ENCODE data around the gene M1AP. TPM values are rescaled to one million over a fixed set of nuclear protein-coding genes. Genes with fewer than 3 reads are reported as not detected.
A peak's percentile ranks its signal among the peaks of the same experiment; 100 is the strongest.

The M1AP gene
- total and polyA plus RNA-seq, 2 of the 4 experiments (the other 2 are of a cell fraction), result 0.03 TPM; not detected in 1

GRCh38 chr2:74695663-74696062, 47.5 kb upstream of the M1AP start:
- peak overlapping the region; percentile 19 for H3K4ac ChIP-seq (ENCODE audit: low read depth, low read length)
- CTCF ChIA-PET, result no interaction called here
- peak overlapping the region; percentile 67; the same call in 1 of the 2 replicates for H2BK120ac ChIP-seq (ENCODE audit: low read depth, low read length)
- peak overlapping the region; percentile 61 for H2BK15ac ChIP-seq (ENCODE audit: low read depth, low read length)
- no TSS peak for BruUV-seq (replicated peaks)
- no peak overlapping the region for H2AK9ac ChIP-seq (replicated peaks; ENCODE audit: low read depth, low read length, poor library complexity)
- H3K9ac ChIP-seq (ENCODE audit: low read depth, low read length), result no peak overlapping the region
- H3K23ac ChIP-seq (ENCODE audit: low read depth, low read length), result no peak overlapping the region
- no peak overlapping the region for H3K4me2 ChIP-seq (ENCODE audit: low read depth, low read length)
- H2BK5ac ChIP-seq (ENCODE audit: low read depth, low read length, poor library complexity, severe bottlenecking), result no peak overlapping the region
- no peak overlapping the region for H3K4me3 ChIP-seq (ENCODE audit: insufficient read depth, low read depth, low read length)
- H3K36me3 ChIP-seq (ENCODE audit: control insufficient read depth, insufficient read depth, low read length), result no peaks in the 10 kb centered on the region
- TF ChIP-seq FOS (IDR thresholded peaks at IDR 0.05; ENCODE audit: low read depth, low read length), result no peak
- TF ChIP-seq POLR2A (IDR thresholded peaks at IDR 0.05; ENCODE audit: low read depth, low read length), result no peak
- TF ChIP-seq, protein P1, sequence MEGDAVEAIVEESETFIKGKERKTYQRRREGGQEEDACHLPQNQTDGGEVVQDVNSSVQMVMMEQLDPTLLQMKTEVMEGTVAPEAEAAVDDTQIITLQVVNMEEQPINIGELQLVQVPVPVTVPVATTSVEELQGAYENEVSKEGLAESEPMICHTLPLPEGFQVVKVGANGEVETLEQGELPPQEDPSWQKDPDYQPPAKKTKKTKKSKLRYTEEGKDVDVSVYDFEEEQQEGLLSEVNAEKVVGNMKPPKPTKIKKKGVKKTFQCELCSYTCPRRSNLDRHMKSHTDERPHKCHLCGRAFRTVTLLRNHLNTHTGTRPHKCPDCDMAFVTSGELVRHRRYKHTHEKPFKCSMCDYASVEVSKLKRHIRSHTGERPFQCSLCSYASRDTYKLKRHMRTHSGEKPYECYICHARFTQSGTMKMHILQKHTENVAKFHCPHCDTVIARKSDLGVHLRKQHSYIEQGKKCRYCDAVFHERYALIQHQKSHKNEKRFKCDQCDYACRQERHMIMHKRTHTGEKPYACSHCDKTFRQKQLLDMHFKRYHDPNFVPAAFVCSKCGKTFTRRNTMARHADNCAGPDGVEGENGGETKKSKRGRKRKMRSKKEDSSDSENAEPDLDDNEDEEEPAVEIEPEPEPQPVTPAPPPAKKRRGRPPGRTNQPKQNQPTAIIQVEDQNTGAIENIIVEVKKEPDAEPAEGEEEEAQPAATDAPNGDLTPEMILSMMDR (conservative IDR thresholded peaks at IDR 0.05; ENCODE audit: low read depth, low read length), result no peak
- no peak for TF ChIP-seq CHD1 (IDR thresholded peaks at IDR 0.05; ENCODE audit: low read depth, low read length)
- no peak for TF ChIP-seq MAZ (IDR thresholded peaks at IDR 0.05; ENCODE audit: borderline replicate concordance, low read depth, low read length)
- TF ChIP-seq NFE2L2 (IDR thresholded peaks at IDR 0.05; ENCODE audit: low read depth, low read length), result no peak
- no peak for TF ChIP-seq MAFK (IDR thresholded peaks at IDR 0.05; ENCODE audit: low read depth, low read length)
- no peak for TF ChIP-seq SMC3 (IDR thresholded peaks at IDR 0.05; ENCODE audit: low read depth, low read length)
- no peak for TF ChIP-seq RCOR1 (IDR thresholded peaks at IDR 0.05; ENCODE audit: insufficient replicate concordance, low read length)
- no peak for TF ChIP-seq RAD21 (IDR thresholded peaks at IDR 0.05; ENCODE audit: low read length)
- TF ChIP-seq BHLHE40 (IDR thresholded peaks at IDR 0.05; ENCODE audit: low read depth, low read length), result no peak
- intact Hi-C loops (cut with micrococcal nuclease), result loop anchor here (5.0 to 10.0 kb wide), 2 partner anchors 142 to 369 kb away; no protein-coding TSS in a partner anchor
- in situ Hi-C loops (cut with MboI; ENCODE audit: low sequenced_read_pairs), result loop anchor here (25.0 kb wide), 2 partner anchors 717 to 917 kb away; no protein-coding TSS in a partner anchor
- peak overlapping the region; percentile 79; the same call in 1 of the 2 replicates for H2BK20ac ChIP-seq (ENCODE audit: low read depth, low read length)
- H2AFZ ChIP-seq (replicated peaks; ENCODE audit: low read length, poor library complexity), result no peak overlapping the region
- H3K9me3 ChIP-seq (ENCODE audit: control insufficient read depth, insufficient read depth, low read length), result no peaks in the 10 kb centered on the region
- peaks cover 19% of the 10 kb centered on the region for H3K4me1 ChIP-seq (ENCODE audit: control insufficient read depth, insufficient read depth, low read length)
- H4K91ac ChIP-seq (ENCODE audit: insufficient read depth, low read depth, low read length), result no peak overlapping the region
- no peak overlapping the region for H3K56ac ChIP-seq (ENCODE audit: extremely low read depth, insufficient read depth, low read length)
- H3K27ac ChIP-seq (ENCODE audit: insufficient read depth, low read length), result no peak overlapping the region
- DNase-seq (no peak), ATAC-seq (ENCODE audit: low read depth) (no peak)
- H3K79me1 ChIP-seq (ENCODE audit: low read depth in 1 of 2, low read length in 2 of 2), result no peaks in the 10 kb centered on the region
- no CpG with 5 or more reads among the region's 4 CpGs for WGBS, 2 experiments (ENCODE audit: extremely low coverage in 2 of 2, insufficient read length in 1 of 2)
- no peaks in the 10 kb centered on the region for H4K20me1 ChIP-seq (ENCODE audit: insufficient read depth, low read length)
- dilution Hi-C loops (cut with HindIII; ENCODE audit: low sequenced_read_pairs, unreplicated experiment), result no loop called here
- H3K14ac ChIP-seq (replicated peaks; ENCODE audit: low read depth, low read length), result peak overlapping the region; percentile 37; the same call in 1 of the 2 replicates
- H2AK5ac ChIP-seq (ENCODE audit: low read depth, low read length), result no peak overlapping the region
- peaks cover under 1% of the 10 kb centered on the region; the same call in 1 of the 2 replicates for H3K27me3 ChIP-seq (ENCODE audit: control insufficient read depth, insufficient read depth, low read length)
- no peak overlapping the region; the same call in 1 of the 2 replicates for H4K5ac ChIP-seq (ENCODE audit: low read depth, low read length)
- no peaks in the 10 kb centered on the region; the same call in 1 of the 2 replicates for H3K9me1 ChIP-seq (ENCODE audit: insufficient read depth, low read length)
- H3K18ac ChIP-seq (ENCODE audit: low read depth, low read length), result peak overlapping the region; percentile 45; the same call in 1 of the 2 replicates
- H4K8ac ChIP-seq (ENCODE audit: low read depth in 2 of 2, low read length in 2 of 2), result no peak overlapping the region
- POLR2A ChIA-PET (ENCODE audit: unreplicated experiment), result no interaction called here
